Endodermal cell (in vitro differentiated cells): ENCODE results near the gene NSUN4. TPM values are rescaled to one million over a fixed set of nuclear protein-coding genes. Genes with fewer than 3 reads are reported as not detected.

Source experiments
- DNase-seq: peaks from one replicate; pipeline ENCODE4 v3.0.0-alpha.2; 2017
- H3K27ac ChIP-seq: 2 replicates; pipeline ENCODE4 v1.5.1; 2013; ENCODE audit warnings: mild to moderate bottlenecking, low read depth, low read length, moderate library complexity
- H3K27me3 ChIP-seq: 2 replicates; pipeline ENCODE4 v1.6.1; 2013; ENCODE audit warnings: mild to moderate bottlenecking, low read length, moderate library complexity; ENCODE audit not compliant: insufficient read depth, control insufficient read depth, poor library complexity, severe bottlenecking
- H3K36me3 ChIP-seq: 2 replicates; pipeline ENCODE4 v1.7.0; 2013; ENCODE audit warnings: mild to moderate bottlenecking, low read length, moderate library complexity; ENCODE audit not compliant: control insufficient read depth, insufficient read depth
- H3K4me1 ChIP-seq: one replicate; pipeline ENCODE4 v1.7.0; 2013; ENCODE audit warnings: low read length; ENCODE audit not compliant: control insufficient read depth, insufficient read depth
- H3K4me3 ChIP-seq: 2 replicates; pipeline ENCODE4 v1.5.1; 2013; ENCODE audit warnings: mild to moderate bottlenecking, low read length, moderate library complexity
- H3K9ac ChIP-seq: 2 replicates; pipeline ENCODE4 v1.6.1; 2013; ENCODE audit warnings: mild to moderate bottlenecking, low read length, moderate library complexity; ENCODE audit not compliant: poor library complexity, severe bottlenecking; ENCODE audit errors: extremely low read depth
- H3K9me3 ChIP-seq: 2 replicates; pipeline ENCODE4 v1.6.1; 2013; ENCODE audit warnings: mild to moderate bottlenecking, low read length, moderate library complexity; ENCODE audit not compliant: control insufficient read depth
- H3K27ac Mint-ChIP-seq: 2 replicates; pipeline ENCODE4 v1.8.0; 2020; ENCODE audit warnings: mixed read lengths
- H3K27me3 Mint-ChIP-seq: 2 replicates; pipeline ENCODE4 v1.8.0; 2021; ENCODE audit warnings: mild to moderate bottlenecking, mixed read lengths; ENCODE audit not compliant: insufficient read depth
- H3K36me3 Mint-ChIP-seq: 2 replicates; pipeline ENCODE4 v1.8.0; 2020; ENCODE audit warnings: low read depth, mixed read lengths
- H3K4me1 Mint-ChIP-seq: 2 replicates; pipeline ENCODE4 v1.8.0; 2020; ENCODE audit warnings: mixed read lengths
- H3K4me3 Mint-ChIP-seq: 2 replicates; pipeline ENCODE4 v1.8.0; 2020; ENCODE audit warnings: mild to moderate bottlenecking, moderate library complexity, mixed read lengths
- H3K9me3 Mint-ChIP-seq: 2 replicates; pipeline ENCODE4 v1.8.0; 2020; ENCODE audit warnings: mild to moderate bottlenecking, mixed read lengths
- WGBS, 2 experiments: methylation state at CpG; one replicate each; pipeline versions ENCODE4 v1.1.5 to v1.1.7; 2013; ENCODE audit warnings: missing lambda C conversion rate in 2 of 2, mixed read lengths in 1 of 2; ENCODE audit not compliant: insufficient coverage in 1 of 2, insufficient read length in 1 of 2; 5-methylcytosine and 5-hydroxymethylcytosine counted together
- total RNA-seq, 2 donors: library from RNA; stranded (reverse); fragmentation: NEBNext Ultra II Directional in 1 of 2; extraction: Animal tissue kit (Norgen Biotek cat#: 25700) in 1 of 2; gene quantifications; 2 replicates in 1 of 2; 3 replicates in 1 of 2; pipeline ENCODE4 v1.2.1, GENCODE V29; 2021
- TF ChIP-seq, protein P1 (sequence below): fragments of 200-600 bp; sonication (generic); conservative IDR thresholded peaks from 2 replicates; pipeline ENCODE4 v1.5.0; 2021; ENCODE audit warnings: antibody characterized with exemption, mild to moderate bottlenecking

NSUN4 gene
- total RNA-seq, 2 donors from 2014 or later, result 16.3 to 19.0 TPM

DNA sequence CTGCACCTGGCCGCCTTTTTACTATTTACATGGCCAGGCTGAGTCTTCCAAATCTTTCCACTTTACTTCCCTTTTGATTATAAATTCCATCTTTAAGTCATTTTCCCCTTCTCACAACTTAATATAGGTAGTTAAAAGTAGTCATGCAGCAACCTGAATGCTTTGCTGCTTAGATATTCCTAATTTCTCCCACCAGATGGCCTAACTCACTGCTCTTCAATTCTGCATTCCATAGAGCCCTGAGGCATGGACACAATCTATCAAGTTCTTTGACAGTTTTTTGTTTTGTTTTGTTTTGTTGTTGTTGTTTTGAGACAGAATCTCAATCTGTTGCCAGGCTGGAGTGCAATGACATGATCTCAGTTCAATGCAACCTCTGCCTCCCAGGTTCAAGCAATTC lies 31.8 kb downstream of the NSUN4 start:
- TF ChIP-seq, protein P1, sequence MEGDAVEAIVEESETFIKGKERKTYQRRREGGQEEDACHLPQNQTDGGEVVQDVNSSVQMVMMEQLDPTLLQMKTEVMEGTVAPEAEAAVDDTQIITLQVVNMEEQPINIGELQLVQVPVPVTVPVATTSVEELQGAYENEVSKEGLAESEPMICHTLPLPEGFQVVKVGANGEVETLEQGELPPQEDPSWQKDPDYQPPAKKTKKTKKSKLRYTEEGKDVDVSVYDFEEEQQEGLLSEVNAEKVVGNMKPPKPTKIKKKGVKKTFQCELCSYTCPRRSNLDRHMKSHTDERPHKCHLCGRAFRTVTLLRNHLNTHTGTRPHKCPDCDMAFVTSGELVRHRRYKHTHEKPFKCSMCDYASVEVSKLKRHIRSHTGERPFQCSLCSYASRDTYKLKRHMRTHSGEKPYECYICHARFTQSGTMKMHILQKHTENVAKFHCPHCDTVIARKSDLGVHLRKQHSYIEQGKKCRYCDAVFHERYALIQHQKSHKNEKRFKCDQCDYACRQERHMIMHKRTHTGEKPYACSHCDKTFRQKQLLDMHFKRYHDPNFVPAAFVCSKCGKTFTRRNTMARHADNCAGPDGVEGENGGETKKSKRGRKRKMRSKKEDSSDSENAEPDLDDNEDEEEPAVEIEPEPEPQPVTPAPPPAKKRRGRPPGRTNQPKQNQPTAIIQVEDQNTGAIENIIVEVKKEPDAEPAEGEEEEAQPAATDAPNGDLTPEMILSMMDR, result peak; percentile 27
- WGBS, 2 experiments, result 83% methylated on average over 1 of the region's 1 CpG; no CpG with 5 or more reads in 1 of the 2 experiments
- H3K9ac ChIP-seq, result no peak overlapping the region
- no peaks in the 10 kb centered on the region for H3K27me3 Mint-ChIP-seq
- H3K9me3 Mint-ChIP-seq, result no peaks in the 10 kb centered on the region
- H3K9me3 ChIP-seq, result no peaks in the 10 kb centered on the region
- H3K4me1 ChIP-seq, result no peaks in the 10 kb centered on the region
- H3K27ac ChIP-seq, result no peak overlapping the region
- DNase-seq, result no peak
- H3K36me3 ChIP-seq, result no peaks in the 10 kb centered on the region
- H3K27me3 ChIP-seq, result no peaks in the 10 kb centered on the region
- peaks cover 11% of the 10 kb centered on the region for H3K36me3 Mint-ChIP-seq
- H3K4me3 Mint-ChIP-seq, result no peak overlapping the region
- H3K4me1 Mint-ChIP-seq, result peaks cover 7% of the 10 kb centered on the region
- no peak overlapping the region for H3K4me3 ChIP-seq
- H3K27ac Mint-ChIP-seq, result no peak overlapping the region

DNA sequence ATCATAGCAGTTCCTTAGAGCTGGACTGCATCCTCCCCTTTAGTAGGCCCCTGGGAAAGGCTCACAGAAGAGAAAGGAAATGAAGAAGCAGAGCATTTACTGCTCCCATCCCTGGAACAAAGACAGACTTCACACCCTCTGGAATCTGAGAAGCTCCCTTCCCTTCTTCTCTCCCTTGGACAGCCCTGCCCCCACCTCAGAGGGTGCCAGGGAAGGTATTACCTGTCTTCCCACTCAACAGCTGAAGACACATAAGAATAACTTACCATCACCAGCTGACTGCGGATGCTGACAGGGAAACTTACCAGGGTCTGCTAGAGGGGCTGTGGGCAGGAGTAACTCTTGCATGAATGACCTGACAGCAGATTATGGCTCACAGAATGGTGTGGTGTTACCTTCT lies 39.4 kb downstream of the NSUN4 start:
- H3K27ac ChIP-seq, result no peak overlapping the region
- no peak overlapping the region for H3K9ac ChIP-seq
- peaks cover 10% of the 10 kb centered on the region for H3K9me3 ChIP-seq
- H3K36me3 ChIP-seq, result no peaks in the 10 kb centered on the region
- no peaks in the 10 kb centered on the region for H3K27me3 ChIP-seq
- no peak overlapping the region for H3K4me3 Mint-ChIP-seq
- peaks cover 8% of the 10 kb centered on the region for H3K4me1 ChIP-seq
- no peak overlapping the region for H3K4me3 ChIP-seq
- peaks cover 17% of the 10 kb centered on the region for H3K4me1 Mint-ChIP-seq
- TF ChIP-seq, protein P1, result no peak
- peaks cover 8% of the 10 kb centered on the region for H3K27me3 Mint-ChIP-seq
- no peak overlapping the region for H3K27ac Mint-ChIP-seq
- peaks cover 4% of the 10 kb centered on the region for H3K36me3 Mint-ChIP-seq
- DNase-seq, result peak; percentile 71
- peaks cover 13% of the 10 kb centered on the region for H3K9me3 Mint-ChIP-seq
- WGBS, 2 experiments, result 96% methylated on average over 1 of the region's 1 CpG; no CpG with 5 or more reads in 1 of the 2 experiments

DNA sequence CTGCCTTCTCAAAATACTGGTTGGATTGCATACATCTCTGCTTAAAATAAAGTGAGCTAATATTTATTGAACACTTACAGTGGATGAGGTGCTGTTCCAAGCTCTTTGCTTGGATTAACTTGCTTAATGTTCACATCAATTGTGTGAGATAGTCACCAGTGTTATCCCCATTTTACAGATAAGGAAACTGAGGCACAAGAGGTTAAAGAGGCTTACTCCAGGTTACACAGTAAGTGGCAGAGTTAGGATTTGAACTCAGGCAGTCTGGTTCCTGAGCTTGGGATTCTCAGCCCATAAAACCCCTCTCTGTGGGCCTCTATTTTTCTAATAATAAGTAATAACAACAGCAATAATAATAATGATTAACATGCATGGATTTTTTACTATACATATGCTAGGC lies 39.9 kb downstream of the NSUN4 start:
- Mint-ChIP-seq H3K4me1 (peaks cover 17% of the 10 kb centered on the region), H3K27ac (no peak overlapping the region), H3K27me3 (peaks cover 8% of the 10 kb centered on the region), H3K4me3 (no peak overlapping the region), H3K9me3 (peaks cover 13% of the 10 kb centered on the region), H3K36me3 (peaks cover 4% of the 10 kb centered on the region)
- H3K4me3 ChIP-seq, result no peak overlapping the region
- TF ChIP-seq, protein P1, result no peak
- H3K27ac ChIP-seq, result no peak overlapping the region
- peaks cover 8% of the 10 kb centered on the region for H3K4me1 ChIP-seq
- no peak overlapping the region for H3K9ac ChIP-seq
- no peaks in the 10 kb centered on the region for H3K36me3 ChIP-seq
- no peaks in the 10 kb centered on the region for H3K27me3 ChIP-seq
- H3K9me3 ChIP-seq, result peaks cover 10% of the 10 kb centered on the region
- DNase-seq, result no peak
